CD4-positive, CD25-positive, alpha-beta regulatory T cell (primary cell): ENCODE measurements around the gene OSTN. TPM values are rescaled to one million over a fixed set of nuclear protein-coding genes. Genes with fewer than 3 reads are reported as not detected.
"Not testable (repeated sequence)": the region's sequence is repeated elsewhere in the genome, so short reads cannot be mapped to it uniquely, and the experiment has no call there.

Source experiments
- ATAC-seq, 2 donors: fragments of 150-1000 bp; cut with Tn5 transposase; one replicate each; pipeline ENCODE4 v1.10.0; 2021; ENCODE audit warnings: low read depth in 2 of 2, moderate number of reproducible peaks in 2 of 2, moderate library complexity in 1 of 2
- DNase-seq, 3 donors: peaks; one replicate each; pipeline versions ENCODE4 v3.0.0 to v3.0.0-alpha.2; 2012 to 2022; ENCODE audit warnings: mixed read lengths in 1 of 3
- H3K27ac ChIP-seq: one replicate; pipeline ENCODE4 v1.7.0; 2013; ENCODE audit warnings: mild to moderate bottlenecking, low read length; ENCODE audit not compliant: insufficient read depth, poor library complexity, severe bottlenecking
- H3K27me3 ChIP-seq: one replicate; pipeline ENCODE4 v1.7.0; 2013; ENCODE audit warnings: low read length; ENCODE audit not compliant: control insufficient read depth, insufficient read depth
- H3K36me3 ChIP-seq: one replicate; pipeline ENCODE4 v1.7.0; 2013; ENCODE audit warnings: mild to moderate bottlenecking, low read length, moderate library complexity; ENCODE audit not compliant: control insufficient read depth, insufficient read depth
- H3K4me1 ChIP-seq: 2 replicates; pipeline ENCODE4 v1.7.0; 2013; ENCODE audit warnings: mild to moderate bottlenecking, low read length; ENCODE audit not compliant: insufficient read depth, control insufficient read depth, poor library complexity, severe bottlenecking
- H3K4me3 ChIP-seq: one replicate; pipeline ENCODE4 v1.7.0; 2013; ENCODE audit warnings: low read depth, mild to moderate bottlenecking, low read length, moderate library complexity
- H3K9me3 ChIP-seq, 2 experiments: 1 replicate in 1 of 2; 2 replicates in 1 of 2; pipeline ENCODE4 v1.7.0; 2013; ENCODE audit warnings: low read length in 2 of 2, mild to moderate bottlenecking in 1 of 2, moderate library complexity in 1 of 2; ENCODE audit not compliant: control insufficient read depth in 2 of 2
- H3K27ac Mint-ChIP-seq, 3 donors: one replicate each; pipeline ENCODE4 v1.8.0; 2020 to 2022; ENCODE audit warnings: mild to moderate bottlenecking in 3 of 3, mixed read lengths in 3 of 3, moderate library complexity in 2 of 3
- H3K27me3 Mint-ChIP-seq: one replicate; pipeline ENCODE4 v1.8.0; 2022; ENCODE audit warnings: mild to moderate bottlenecking, mixed read lengths
- H3K36me3 Mint-ChIP-seq: one replicate; pipeline ENCODE4 v1.8.0; 2020; ENCODE audit warnings: mixed read lengths
- H3K4me1 Mint-ChIP-seq, 4 donors: one replicate each; pipeline ENCODE4 v1.8.0; 2020 to 2022; ENCODE audit warnings: mixed read lengths in 4 of 4, mild to moderate bottlenecking in 1 of 4
- H3K4me3 Mint-ChIP-seq, 4 donors: one replicate each; pipeline ENCODE4 v1.8.0; 2020 to 2022; ENCODE audit warnings: mild to moderate bottlenecking in 4 of 4, mixed read lengths in 4 of 4, moderate library complexity in 3 of 4
- H3K9me3 Mint-ChIP-seq, 7 donors: one replicate each; pipeline ENCODE4 v1.8.0; 2020 to 2022; ENCODE audit warnings: mixed read lengths in 7 of 7, mild to moderate bottlenecking in 3 of 7, moderate library complexity in 2 of 7
- polyA plus RNA-seq, 4 donors: library from polyadenylated mRNA; unstranded; fragments of 300-500 nt; fragmentation: Illumina TruSeq; gene quantifications; one replicate each; pipeline ENCODE4 v1.2.3, GENCODE V29; 2021
- total RNA-seq: library from RNA; stranded (reverse); gene quantifications from one replicate; pipeline ENCODE4 v1.2.3, GENCODE V29; 2022

The OSTN gene
- total and polyA plus RNA-seq, 5 donors from 2014 or later: not detected

DNA sequence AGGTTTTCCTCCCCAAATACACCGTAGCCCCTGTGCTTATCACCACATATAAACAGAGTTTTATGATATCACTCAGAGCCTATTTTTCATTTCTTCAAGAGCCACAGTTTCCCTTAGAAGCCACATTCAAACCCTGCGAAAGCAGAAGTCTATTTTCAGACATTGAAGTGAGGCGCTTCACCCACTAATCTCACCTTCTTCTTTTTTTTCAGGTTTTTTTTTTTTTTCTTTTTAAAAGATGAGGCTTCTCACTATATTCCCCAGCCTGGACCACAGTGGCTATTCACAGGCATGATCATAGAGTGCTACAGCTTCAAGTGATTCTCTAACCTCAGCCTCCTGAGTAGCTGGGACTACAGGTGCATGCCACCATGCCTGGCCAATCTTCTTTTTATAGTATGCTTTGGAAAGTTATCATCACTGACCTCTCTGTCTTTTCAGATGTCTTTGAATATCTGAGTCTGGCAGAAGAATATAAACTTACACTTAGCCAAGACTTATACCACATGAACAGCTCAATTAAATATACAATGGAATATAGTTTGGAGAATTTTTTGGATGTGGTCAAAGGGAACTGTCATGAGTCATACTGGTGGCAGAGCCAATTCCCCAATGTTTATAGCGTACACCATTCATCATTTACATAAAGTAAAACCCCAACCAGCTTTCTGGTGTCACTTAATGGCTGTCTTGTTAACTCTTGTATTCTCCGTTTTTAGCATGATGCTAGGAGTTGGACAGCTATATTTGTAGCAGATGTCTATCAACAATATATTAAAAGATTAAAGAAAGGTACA, 70.4 kb downstream of the OSTN start:
- Histone ChIP-seq H3K4me1 (no peaks in the 10 kb centered on the region), H3K27me3 (no peaks in the 10 kb centered on the region), H3K4me3 (no peak overlapping the region), H3K9me3 (no peaks in the 10 kb centered on the region), H3K27ac (no peak overlapping the region), H3K36me3 (no peaks in the 10 kb centered on the region)
- Mint-ChIP-seq H3K27me3 (no peaks in the 10 kb centered on the region), H3K36me3 (no peaks in the 10 kb centered on the region), H3K27ac (no peak overlapping the region), H3K4me3 (no peak overlapping the region), H3K4me1 (no peaks in the 10 kb centered on the region), H3K9me3 (peaks cover 0 to 12% (median 4%) of the 10 kb centered on the region in 7 donors)
- DNase-seq (no peak), ATAC-seq (no peak)

DNA sequence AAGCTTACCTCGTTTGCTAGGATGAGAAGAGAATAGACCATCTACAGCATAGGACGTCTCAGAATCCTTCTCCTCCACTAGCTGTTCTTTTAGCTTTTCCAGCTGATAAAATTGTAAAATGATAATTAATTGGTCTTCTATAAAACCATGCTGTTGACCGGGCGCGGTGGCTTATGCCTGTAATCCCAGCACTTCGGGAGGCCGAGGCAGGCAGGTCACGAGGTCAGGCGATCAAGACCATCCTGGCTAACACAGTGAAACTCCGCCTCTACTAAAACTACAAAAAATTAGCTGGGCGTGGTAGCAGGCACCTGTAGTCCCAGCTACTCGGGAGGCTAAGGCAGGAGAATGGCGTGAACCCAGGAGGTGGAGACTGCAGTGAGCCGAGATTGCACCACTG, 76.2 kb downstream of the OSTN start:
- H3K4me1 ChIP-seq, H3K36me3 ChIP-seq, ATAC-seq, DNase-seq, H3K4me1 Mint-ChIP-seq, H3K27ac Mint-ChIP-seq, H3K27ac ChIP-seq, H3K27me3 Mint-ChIP-seq, H3K4me3 Mint-ChIP-seq, H3K4me3 ChIP-seq, H3K36me3 Mint-ChIP-seq, H3K27me3 ChIP-seq, H3K9me3 ChIP-seq, H3K9me3 Mint-ChIP-seq: not testable (repeated sequence)

DNA sequence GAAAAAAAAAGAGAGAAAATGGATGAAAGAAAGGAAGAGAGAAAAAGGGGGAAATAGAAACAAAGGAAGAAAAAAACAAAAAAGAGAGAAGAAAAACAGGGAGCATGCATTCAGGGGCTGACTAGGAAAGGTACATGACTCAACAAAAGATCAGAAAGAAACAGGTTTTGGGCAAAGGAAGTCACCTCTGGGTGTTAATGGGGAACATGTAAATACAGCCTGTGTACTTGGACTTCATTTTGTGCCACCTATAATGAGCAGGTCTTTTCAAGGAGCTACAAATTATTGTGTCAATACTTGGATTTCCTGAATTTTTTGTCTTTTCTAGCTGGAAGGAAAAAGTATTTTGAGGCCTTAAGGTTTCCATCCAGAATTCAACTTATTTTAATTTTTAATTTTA, 76.7 kb downstream of the OSTN start:
- Mint-ChIP-seq H3K9me3 (peaks cover 0 to 9% (median 1%) of the 10 kb centered on the region in 7 donors), H3K27me3 (no peaks in the 10 kb centered on the region), H3K4me3 (no peak overlapping the region), H3K27ac (no peak overlapping the region), H3K36me3 (no peaks in the 10 kb centered on the region), H3K4me1 (no peaks in the 10 kb centered on the region)
- Histone ChIP-seq H3K4me3 (no peak overlapping the region), H3K4me1 (no peaks in the 10 kb centered on the region), H3K27ac (no peak overlapping the region), H3K36me3 (no peaks in the 10 kb centered on the region), H3K27me3 (no peaks in the 10 kb centered on the region), H3K9me3 (no peaks in the 10 kb centered on the region)
- no peak for ATAC-seq
- DNase-seq: no peak

DNA sequence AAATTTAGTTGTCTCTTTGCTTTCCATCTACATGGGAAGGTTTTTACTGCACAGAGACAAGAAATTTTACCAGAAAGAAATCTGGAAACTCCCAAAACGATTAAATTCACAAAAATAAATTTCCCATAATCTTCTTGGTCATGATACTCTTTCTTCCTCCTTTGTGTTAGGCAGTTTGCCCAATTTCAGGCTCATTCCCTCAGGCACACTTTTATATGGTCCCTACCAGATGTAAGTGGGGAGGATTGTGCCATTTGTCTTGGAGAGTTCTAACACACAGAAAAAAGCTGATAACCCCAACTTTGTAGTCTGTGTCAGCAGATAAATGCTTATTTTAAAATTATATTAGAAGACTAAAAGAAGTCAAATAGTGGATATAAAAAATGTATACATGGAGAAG, 81.1 kb downstream of the OSTN start:
- Histone ChIP-seq H3K4me1 (no peaks in the 10 kb centered on the region), H3K36me3 (no peaks in the 10 kb centered on the region), H3K9me3 (no peaks in the 10 kb centered on the region), H3K27ac (no peak overlapping the region), H3K27me3 (no peaks in the 10 kb centered on the region), H3K4me3 (no peak overlapping the region)
- no peak overlapping the region for H3K27ac Mint-ChIP-seq
- H3K36me3 Mint-ChIP-seq: no peaks in the 10 kb centered on the region
- DNase-seq (no peak), ATAC-seq (no peak)
- H3K9me3 Mint-ChIP-seq: peaks cover 0 to under 1% (median 0%) of the 10 kb centered on the region in 7 donors
- H3K4me1 Mint-ChIP-seq: no peaks in the 10 kb centered on the region
- no peak overlapping the region for H3K4me3 Mint-ChIP-seq
- no peaks in the 10 kb centered on the region for H3K27me3 Mint-ChIP-seq

DNA sequence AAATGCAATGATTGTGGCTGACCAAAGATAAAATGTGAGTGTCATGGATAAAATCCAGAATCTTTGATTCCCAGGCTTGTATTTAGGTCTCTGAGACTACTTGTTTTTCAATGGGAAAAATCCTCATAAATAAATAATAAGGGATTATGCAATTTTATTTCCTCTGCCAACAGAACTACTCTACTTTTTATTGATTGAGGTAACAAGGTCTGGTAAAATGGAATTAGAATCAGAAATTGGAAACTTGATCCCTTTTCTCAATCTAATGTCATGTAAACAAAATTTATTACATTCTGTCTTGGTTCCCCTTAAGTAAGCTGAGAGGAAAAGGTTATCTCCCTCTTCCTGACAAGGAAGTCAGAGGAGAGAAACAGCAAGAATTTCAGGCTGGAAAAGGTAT, 81.8 kb downstream of the OSTN start:
- Mint-ChIP-seq H3K27ac (no peak overlapping the region), H3K4me3 (no peak overlapping the region), H3K9me3 (peaks cover 0 to 2% (median 0%) of the 10 kb centered on the region in 7 donors), H3K36me3 (no peaks in the 10 kb centered on the region), H3K27me3 (no peaks in the 10 kb centered on the region), H3K4me1 (no peaks in the 10 kb centered on the region)
- ATAC-seq: no peak
- H3K4me3 ChIP-seq: no peak overlapping the region
- H3K36me3 ChIP-seq: no peaks in the 10 kb centered on the region
- DNase-seq: no peak
- H3K4me1 ChIP-seq: no peaks in the 10 kb centered on the region
- no peaks in the 10 kb centered on the region for H3K9me3 ChIP-seq
- H3K27ac ChIP-seq: no peak overlapping the region
- H3K27me3 ChIP-seq: no peaks in the 10 kb centered on the region

DNA sequence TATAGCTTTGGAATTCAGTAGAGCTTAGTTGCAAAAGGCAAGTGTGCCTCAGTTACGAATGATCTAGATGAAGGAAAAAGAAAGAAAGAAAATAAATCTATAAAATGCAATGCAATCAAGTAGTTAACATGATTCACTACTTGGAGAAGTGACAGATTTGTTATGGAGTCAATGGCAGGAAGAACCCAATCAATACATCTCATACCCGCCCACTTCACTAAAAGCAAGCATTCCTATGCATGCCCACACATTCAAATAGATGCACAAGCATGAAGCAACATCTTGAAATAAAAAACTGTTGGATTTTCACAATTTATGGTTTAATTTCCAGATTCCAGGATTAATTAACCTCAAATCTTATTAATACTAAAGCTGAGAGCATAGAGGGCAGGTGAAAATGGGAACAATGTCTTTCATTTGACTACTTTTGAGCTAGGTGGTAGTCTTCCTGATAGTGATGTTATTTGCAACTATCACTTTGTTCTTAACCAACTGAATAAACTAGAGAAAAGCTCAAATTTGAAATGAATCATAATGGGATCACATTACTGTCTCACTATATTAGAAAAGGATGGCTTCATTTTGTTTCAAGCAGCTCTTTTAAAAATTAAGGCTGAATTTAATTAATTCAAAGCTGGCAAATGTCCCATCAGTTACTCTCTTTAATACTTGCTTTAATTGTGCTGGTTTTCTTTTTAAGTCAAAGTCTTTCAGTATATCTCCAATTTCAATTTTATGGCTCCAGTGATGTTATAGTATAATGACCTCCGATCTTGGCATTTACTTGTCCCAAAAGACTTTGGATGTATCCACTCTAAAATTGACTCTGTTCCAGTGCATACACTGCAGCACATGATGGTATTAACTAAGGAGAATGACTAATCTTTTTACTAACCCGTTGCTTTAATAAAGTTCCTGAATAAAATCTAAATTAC, 83.5 kb downstream of the OSTN start:
- Mint-ChIP-seq H3K36me3 (no peaks in the 10 kb centered on the region), H3K9me3 (peaks cover 0 to 2% (median 1%) of the 10 kb centered on the region in 7 donors), H3K4me3 (no peak overlapping the region), H3K27me3 (no peaks in the 10 kb centered on the region), H3K27ac (no peak overlapping the region), H3K4me1 (no peaks in the 10 kb centered on the region)
- ATAC-seq: no peak
- Histone ChIP-seq H3K27ac (no peak overlapping the region), H3K9me3 (no peaks in the 10 kb centered on the region), H3K36me3 (no peaks in the 10 kb centered on the region), H3K4me3 (no peak overlapping the region), H3K27me3 (no peaks in the 10 kb centered on the region), H3K4me1 (no peaks in the 10 kb centered on the region)
- DNase-seq: no peak

DNA sequence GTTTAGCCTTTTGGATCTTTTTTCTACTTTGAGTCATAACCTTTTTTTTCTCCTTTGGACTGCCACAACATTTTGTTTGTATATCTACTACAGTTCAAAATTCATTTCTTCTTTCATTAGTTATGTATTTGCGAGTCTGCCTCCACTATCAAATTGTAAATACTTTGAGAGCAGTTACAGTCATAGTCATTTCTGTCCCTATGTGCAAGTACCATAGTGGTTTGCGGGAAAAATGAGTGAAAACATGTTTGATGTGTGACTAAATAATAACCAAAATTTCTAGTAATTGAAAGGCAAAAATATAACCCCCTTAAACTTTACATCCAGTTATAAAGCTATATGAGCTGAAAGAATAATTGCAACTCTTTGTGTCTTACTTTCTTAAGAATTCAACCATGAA, 84.4 kb downstream of the OSTN start:
- no peaks in the 10 kb centered on the region for H3K4me1 Mint-ChIP-seq
- no peak overlapping the region for H3K4me3 ChIP-seq

More for the DNA sequence above, 84.4 kb downstream of the OSTN start:
- H3K4me3 Mint-ChIP-seq: no peak overlapping the region
- Histone ChIP-seq H3K27ac (no peak overlapping the region), H3K9me3 (no peaks in the 10 kb centered on the region), H3K4me1 (no peaks in the 10 kb centered on the region), H3K36me3 (no peaks in the 10 kb centered on the region), H3K27me3 (no peaks in the 10 kb centered on the region)
- peaks cover 0 to 6% (median 1%) of the 10 kb centered on the region in 7 donors for H3K9me3 Mint-ChIP-seq
- no peak for DNase-seq
- H3K36me3 Mint-ChIP-seq: no peaks in the 10 kb centered on the region
- H3K27ac Mint-ChIP-seq: no peak overlapping the region
- no peak for ATAC-seq
- no peaks in the 10 kb centered on the region for H3K27me3 Mint-ChIP-seq
